Stimulated activated CD4-positive, alpha-beta T cell treated with anti-CD3 and anti-CD28 coated beads, Interleukin-15, amount 100 ng/mL, for 48 hours (primary cell): ENCODE results near the gene DOCK11.
A peak's percentile ranks its signal among the peaks of the same experiment; 100 is the strongest.

Experiments
- DNase-seq, 2 donors: peaks; one replicate each; pipeline ENCODE4 v3.0.0-alpha.2; 2020; ENCODE audit warnings: low read depth in 2 of 2

The DOCK11 gene

GRCh38 chrX:118502161-118502789, 6.7 kb downstream of the DOCK11 start:
- DNase-seq: no peak

GRCh38 chrX:118503260-118504041, 7.8 kb downstream of the DOCK11 start:
- no peak for DNase-seq

GRCh38 chrX:118504581-118504980, 9.0 kb downstream of the DOCK11 start:
- DNase-seq: no peak

- DNase-seq: no peak
Observed at GRCh38 chrX:118506805-118507480, 11.3 kb downstream of the DOCK11 start.

- DNase-seq: no peak
Observed at GRCh38 chrX:118507766-118508165, 12.2 kb downstream of the DOCK11 start.

- no peak for DNase-seq
Observed at GRCh38 chrX:118508221-118508620, 12.6 kb downstream of the DOCK11 start.

- no peak for DNase-seq
Observed at GRCh38 chrX:118508635-118509034, 13.0 kb downstream of the DOCK11 start.

- no peak for DNase-seq
Observed at GRCh38 chrX:118510111-118510510, 14.5 kb downstream of the DOCK11 start.

GRCh38 chrX:118513120-118513898, 17.7 kb downstream of the DOCK11 start:
- DNase-seq: no peak

- no peak for DNase-seq
Observed at GRCh38 chrX:118519411-118520215, 24.0 kb downstream of the DOCK11 start.

GRCh38 chrX:118520216-118521206, 24.9 kb downstream of the DOCK11 start:
- no peak for DNase-seq

- no peak for DNase-seq
Observed at GRCh38 chrX:118521435-118521834, 25.8 kb downstream of the DOCK11 start.

GRCh38 chrX:118522230-118522926, 26.8 kb downstream of the DOCK11 start:
- DNase-seq: no peak

GRCh38 chrX:118523920-118524319, 28.3 kb downstream of the DOCK11 start:
- no peak for DNase-seq

- DNase-seq: no peak
Observed at GRCh38 chrX:118524344-118524743, 28.7 kb downstream of the DOCK11 start.

- DNase-seq: no peak
Observed at GRCh38 chrX:118525174-118525730, 29.6 kb downstream of the DOCK11 start.

GRCh38 chrX:118526149-118526548, 30.5 kb downstream of the DOCK11 start:
- no peak for DNase-seq

GRCh38 chrX:118528071-118528737, 32.6 kb downstream of the DOCK11 start:
- peak in 1 of 2 donors; percentile 41 for DNase-seq
